ENCODE measurements around the gene A1BG.

A1BG gene

DNA sequence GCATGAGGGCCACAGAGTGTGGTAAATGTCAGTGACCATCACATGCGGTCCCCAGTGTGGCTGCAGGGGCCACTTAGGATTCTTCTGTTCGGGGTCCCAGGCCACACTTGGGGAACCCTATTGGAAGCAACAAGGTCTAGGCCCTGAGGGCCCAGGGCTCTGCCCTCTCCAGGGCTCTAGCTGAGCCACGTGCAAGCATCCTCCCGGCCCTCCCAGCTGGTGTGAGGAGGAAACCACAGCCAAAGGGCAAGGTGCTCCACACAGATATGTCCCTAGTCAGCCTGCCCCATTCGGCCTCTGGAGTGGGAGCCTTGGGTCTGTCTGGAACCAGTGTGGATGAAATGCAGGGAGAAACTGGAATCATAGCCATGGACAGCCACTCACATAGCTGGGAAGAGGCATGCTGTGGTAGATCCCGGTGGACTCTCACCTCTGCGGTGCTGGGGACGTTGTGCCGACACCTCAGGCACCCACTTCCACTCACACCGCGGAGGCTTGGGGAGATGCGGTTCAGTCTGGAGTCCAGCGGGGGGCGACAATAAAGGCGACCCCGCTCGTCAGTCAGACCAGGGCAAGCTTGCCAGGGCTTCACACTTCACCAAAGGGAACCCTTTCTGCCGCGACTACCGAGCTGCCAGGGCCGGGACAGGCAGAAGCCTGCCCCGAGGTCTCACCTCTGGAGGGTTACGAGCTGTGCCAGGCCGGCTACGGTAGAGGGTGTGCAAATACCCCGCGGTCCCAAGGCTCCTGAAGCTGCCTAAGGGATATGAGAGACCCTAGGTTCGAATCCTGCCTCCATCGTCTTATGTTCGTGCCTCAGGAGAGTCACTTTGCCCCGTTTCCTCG lies 13.5 kb upstream of the A1BG start:
- DNase-seq (ENCODE audit: low read depth, low spot score), result no peak

DNA sequence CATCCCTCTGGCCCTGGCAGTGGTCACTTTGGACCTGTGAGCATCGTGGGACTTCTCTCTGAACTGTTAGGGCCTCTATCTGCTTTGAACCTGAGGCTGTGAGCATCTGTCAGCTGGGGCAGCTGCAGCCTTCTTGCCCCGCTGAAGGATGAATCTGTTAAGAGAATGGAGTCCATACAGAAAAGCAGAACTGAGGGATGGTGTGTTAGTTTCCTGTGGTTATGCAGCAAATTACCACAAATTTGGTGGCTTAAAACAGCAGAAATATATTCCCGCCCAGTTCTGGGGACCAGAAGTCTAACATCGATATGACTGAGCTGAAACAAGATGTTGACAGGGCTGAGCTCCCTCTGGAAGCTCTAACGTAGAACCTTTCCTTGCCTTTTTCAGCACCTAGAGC lies 10.9 kb upstream of the A1BG start:
- no peak for DNase-seq (ENCODE audit: low read depth, low spot score)

More for the DNA sequence above, 13.5 kb upstream of the A1BG start:
- no peak overlapping the region for H3K4me3 ChIP-seq (ENCODE audit: low read length)

GRCh38 chr19:58362272-58362994 lies 9.1 kb upstream of the A1BG start, which contains the start of gene ZNF497:
ZNF497 (minus strand) TSS chr19:58362751; CDS start chr19:58357635, 5,116 bp downstream.
- peak; percentile 93 for DNase-seq (ENCODE audit: low read depth, low spot score)
- peak within 1 kb of the TSS; percentile 87 for H3K4me3 ChIP-seq (ENCODE audit: low read length)

More for the DNA sequence above, 10.9 kb upstream of the A1BG start:
- no peak overlapping the region for H3K4me3 ChIP-seq (ENCODE audit: low read length)

GRCh38 chr19:58361900-58362271 lies 8.6 kb upstream of the A1BG start:
- no peak for DNase-seq (ENCODE audit: low read depth, low spot score)
- H3K4me3 ChIP-seq (ENCODE audit: low read length), result peak overlapping the region; percentile 87

- no peak for DNase-seq (ENCODE audit: low read depth, low spot score)
- H3K4me3 ChIP-seq (ENCODE audit: low read length), result no peak overlapping the region
Measured at GRCh38 chr19:58357481-58358145, 4.3 kb upstream of the A1BG start.

GRCh38 chr19:58356766-58357480 lies 3.6 kb upstream of the A1BG start:
- no peak overlapping the region for H3K4me3 ChIP-seq (ENCODE audit: low read length)

DNA sequence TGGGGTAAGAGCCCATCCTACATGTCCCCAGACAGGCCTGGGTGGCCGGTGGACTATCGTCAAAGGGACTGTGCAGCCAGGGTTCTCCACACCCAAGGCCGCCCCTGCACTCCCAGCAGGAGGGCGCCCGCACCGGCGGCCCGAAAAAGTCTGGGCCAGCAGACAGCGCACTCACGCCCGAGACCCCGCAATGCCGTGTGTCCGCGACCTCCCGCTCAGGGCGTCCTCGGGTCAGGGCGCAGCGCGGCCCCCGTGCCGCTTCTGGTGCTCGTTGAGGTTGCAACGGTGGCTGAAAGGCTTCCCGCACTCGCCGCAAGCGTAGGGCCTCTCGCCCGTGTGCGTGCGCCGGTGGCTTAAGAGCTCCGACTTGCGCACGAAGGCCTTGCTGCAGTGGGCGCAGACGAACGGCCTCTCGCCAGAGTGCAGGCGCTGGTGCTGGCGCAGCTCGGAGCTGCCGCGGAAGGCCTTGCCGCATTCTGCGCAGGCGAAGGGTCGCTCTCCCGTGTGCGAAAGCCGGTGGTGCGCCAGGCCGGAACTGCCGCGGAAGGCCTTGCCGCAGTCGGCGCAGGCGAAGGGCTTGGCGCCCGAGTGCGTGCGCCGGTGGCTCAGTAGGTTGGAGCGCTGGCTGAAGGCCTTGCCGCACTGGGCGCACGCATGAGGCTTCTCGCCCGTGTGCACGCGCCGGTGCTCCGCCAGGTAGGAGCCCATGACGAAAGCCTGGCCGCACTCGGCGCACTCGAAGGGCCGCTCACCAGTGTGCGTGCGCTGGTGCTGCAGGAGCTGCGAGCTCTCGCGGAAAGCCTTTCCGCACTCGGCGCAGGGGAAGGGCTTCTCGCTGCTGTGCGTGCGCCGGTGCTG lies 2.8 kb upstream of the A1BG start:
- H3K4me3 ChIP-seq (ENCODE audit: low read length), result no peak overlapping the region
- DNase-seq (ENCODE audit: low read depth, low spot score), result no peak

More at GRCh38 chr19:58356766-58357480, 3.6 kb upstream of the A1BG start:
- DNase-seq (ENCODE audit: low read depth, low spot score), result no peak

DNA sequence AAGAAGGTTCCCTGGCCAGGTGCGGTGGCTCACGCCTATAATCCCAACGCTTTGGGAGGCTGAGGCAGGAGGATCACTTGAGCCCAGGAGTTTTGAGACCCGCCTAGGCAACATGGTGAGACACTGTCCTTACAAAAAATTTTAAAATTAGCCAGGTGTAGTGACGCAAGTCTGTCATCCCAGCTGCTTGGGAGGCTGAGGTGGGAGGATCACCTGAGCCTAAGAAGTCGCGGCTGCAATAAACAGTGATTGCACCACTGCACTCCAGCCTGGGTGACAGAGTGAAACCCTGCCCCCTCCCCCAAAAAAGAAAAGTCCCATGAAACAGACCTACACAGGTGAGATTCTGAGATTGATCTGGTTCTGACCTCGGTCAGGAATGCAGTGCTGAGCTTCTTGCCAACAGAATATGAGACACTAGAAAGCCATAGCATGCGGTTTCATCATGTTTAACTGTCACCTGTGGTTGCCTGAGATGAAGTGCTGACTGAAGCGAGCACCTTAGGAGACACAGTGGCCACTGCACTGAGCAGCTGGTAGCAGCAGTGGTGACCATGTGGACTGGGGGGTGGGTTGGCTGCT lies 2.0 kb upstream of the A1BG start:
- H3K4me3 ChIP-seq (ENCODE audit: low read length), result no peak overlapping the region
- no peak for DNase-seq (ENCODE audit: low read depth, low spot score)

- H3K4me3 ChIP-seq (ENCODE audit: low read length), result no peak overlapping the region
- DNase-seq (ENCODE audit: low read depth, low spot score), result no peak
Measured at GRCh38 chr19:58354478-58355030, 1.3 kb upstream of the A1BG start.

DNA sequence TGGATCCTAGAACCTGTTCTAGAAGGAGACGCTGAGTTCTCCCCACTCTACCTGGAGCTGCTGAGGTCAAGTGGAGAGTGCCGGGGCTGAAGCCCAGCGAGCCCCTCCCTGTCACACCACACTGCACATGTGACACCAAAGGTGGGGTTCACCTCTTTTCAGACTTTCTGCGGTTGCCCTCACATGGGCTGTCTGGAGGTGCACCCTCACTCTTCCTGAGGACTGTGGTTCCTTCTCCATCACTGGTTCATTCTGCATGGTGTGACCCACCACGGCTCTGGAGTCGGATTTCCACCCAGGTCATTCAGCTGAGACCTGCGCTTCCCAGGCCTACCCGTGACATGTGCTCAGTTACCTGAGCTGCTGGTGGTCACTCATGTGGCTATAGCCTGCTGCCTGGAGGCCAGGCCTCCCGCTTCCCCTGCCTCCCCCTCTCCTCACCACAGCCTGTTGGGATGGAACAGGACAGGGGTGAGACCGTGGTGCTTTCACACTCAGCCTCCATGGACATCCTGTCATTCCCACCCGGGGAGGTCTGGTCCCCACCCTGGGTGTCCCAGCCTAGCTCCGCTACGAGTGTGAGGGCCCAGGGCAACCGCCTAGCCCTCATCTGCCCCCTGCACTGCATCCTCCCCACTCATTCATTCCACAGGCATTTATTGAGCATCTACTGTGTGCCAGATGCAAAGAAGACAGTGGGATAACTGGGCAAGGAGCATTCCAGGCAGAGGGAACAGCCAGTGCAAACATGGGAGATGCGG lies 605 bp upstream of the A1BG start:
- no peak overlapping the region for H3K4me3 ChIP-seq (ENCODE audit: low read length)

DNA sequence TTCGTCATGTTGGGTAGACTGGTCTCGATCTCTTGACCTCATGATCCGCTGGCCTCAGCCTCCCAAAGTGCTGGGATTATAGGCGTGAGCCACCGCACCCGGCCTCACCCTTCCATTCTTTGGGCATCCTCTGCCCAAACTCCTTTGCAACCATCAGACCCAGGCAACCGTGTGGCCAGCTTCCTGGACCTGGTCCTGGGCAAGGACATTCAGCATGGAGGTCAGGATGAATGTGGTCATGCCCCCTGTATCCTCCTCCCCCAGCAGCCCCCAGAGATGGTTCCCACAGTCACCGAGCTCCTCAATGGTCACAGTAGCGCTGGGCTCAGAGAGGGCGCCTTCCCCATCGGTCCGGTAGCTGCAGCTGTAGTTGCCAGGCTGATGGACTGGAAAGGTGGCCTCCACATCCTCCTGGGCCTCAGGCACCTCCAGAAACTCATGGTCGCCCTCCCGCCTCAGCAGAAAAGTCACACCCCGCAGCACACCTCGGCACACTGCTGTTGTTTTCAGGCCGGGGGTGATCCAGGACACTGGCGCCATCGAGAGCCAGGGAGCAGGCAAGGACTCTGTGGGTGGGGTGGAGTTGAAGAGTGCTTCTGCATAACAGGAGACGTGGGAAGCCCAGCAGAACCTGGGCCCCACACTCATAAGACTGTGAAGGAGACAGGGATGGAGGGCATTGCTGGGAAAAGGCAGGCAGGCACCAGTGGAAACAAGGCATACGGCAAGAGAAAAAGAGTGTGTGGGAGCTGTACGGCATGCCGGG lies 1.1 kb downstream of the A1BG start:
- no peak for DNase-seq (ENCODE audit: low read depth, low spot score)
- H3K4me3 ChIP-seq (ENCODE audit: low read length), result no peak overlapping the region

More for the DNA sequence above, 605 bp upstream of the A1BG start:
- no peak for DNase-seq (ENCODE audit: low read depth, low spot score)

GRCh38 chr19:58351558-58351878 lies 1.8 kb downstream of the A1BG start:
- no peak for DNase-seq (ENCODE audit: low read depth, low spot score)
- H3K4me3 ChIP-seq (ENCODE audit: low read length), result no peak overlapping the region

GRCh38 chr19:58350871-58351557 lies 2.3 kb downstream of the A1BG start:
- no peak overlapping the region for H3K4me3 ChIP-seq (ENCODE audit: low read length)
- no peak for DNase-seq (ENCODE audit: low read depth, low spot score)

- no peak for DNase-seq (ENCODE audit: low read depth, low spot score)
- H3K4me3 ChIP-seq (ENCODE audit: low read length), result no peak overlapping the region
Measured at GRCh38 chr19:58350001-58350861, 3.1 kb downstream of the A1BG start.

GRCh38 chr19:58349590-58349989 lies 3.7 kb downstream of the A1BG start:
- no peak overlapping the region for H3K4me3 ChIP-seq (ENCODE audit: low read length)
- DNase-seq (ENCODE audit: low read depth, low spot score), result no peak

All from Jurkat, Clone E6-1 (cell line).